Measurements from ENCODE around the gene SLC25A43. TPM values are rescaled to one million over a fixed set of nuclear protein-coding genes. Genes with fewer than 3 reads are reported as not detected.
A peak's percentile ranks its signal among the peaks of the same experiment; 100 is the strongest.
"Not testable (repeated sequence)": the region's sequence is repeated elsewhere in the genome, so short reads cannot be mapped to it uniquely, and the experiment has no call there.

SLC25A43 gene
- total RNA-seq, 4 donors from 2014 or later = 2.6 to 19.2 (median 9.9) TPM

GRCh38 chrX:119488749-119489148, 89.6 kb downstream of the SLC25A43 start:
- intact Hi-C loops (cut with DNase I) = no loop called here
- H3K27me3 ChIP-seq = no peaks in the 10 kb centered on the region
- H3K9me3 ChIP-seq = no peaks in the 10 kb centered on the region
- 13 to 15% methylated on average over 7 to 8 of the region's 8 CpGs for WGBS, 2 donors
- no peaks in the 10 kb centered on the region for H3K36me3 ChIP-seq
- H3K4me1 ChIP-seq = peaks cover 5 to 17% of the 10 kb centered on the region in 2 donors
- H3K4me3 ChIP-seq (replicated peaks in 1 of 3) = no peak overlapping the region
- DNase-seq = peak; percentile 65 to 70
- H3K27ac ChIP-seq = no peak overlapping the region
- TF ChIP-seq CTCF (IDR thresholded peaks at IDR 0.05) = peak in 5 of 6 experiments; percentile 38 to 62 (median 53)
- TF ChIP-seq POLR2A (IDR thresholded peaks at IDR 0.05) = no peak

DNA sequence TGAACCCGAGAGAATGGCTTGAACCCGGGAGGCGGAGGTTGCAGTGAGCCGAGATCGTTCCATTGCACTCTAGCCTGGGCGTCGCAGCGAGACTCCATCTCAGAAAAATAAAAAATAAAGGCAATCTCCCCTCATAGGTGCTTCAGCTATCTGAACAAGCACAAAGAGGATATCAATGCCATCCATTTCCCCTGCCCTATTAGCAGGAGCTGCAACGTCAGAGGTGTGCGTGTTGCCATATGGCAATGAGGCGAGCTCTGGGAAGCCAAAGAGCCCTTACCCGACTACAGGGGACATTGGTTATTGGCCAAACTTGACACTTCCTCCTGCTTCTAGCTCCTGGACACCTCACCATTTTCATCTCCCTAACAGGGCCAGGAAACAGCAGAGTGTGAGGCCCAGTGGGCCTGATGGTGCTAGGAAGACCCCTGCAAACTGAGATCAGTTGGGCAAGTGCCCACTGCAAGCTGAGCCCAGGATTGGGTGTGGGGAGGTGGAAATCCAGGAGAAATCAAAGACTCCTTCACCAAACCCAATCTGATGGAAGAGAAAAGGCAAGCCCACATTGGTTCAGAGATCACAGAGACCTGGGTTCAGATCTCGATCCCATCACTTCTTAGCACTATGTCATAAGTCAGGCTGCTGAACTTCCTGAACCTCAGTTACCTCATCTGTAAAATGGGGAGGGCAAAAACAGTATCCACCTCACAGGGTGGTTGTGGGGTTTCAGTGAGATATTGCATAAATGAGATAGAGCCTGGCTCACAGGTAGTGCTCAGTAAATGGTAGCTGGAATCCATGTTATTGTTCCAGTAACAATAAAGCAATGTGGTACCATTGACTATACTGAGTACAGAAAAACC, 90.3 kb downstream of the SLC25A43 start:
- Histone ChIP-seq H3K36me3 (no peaks in the 10 kb centered on the region), H3K9me3 (no peaks in the 10 kb centered on the region), H3K4me1 (peaks cover 5 to 18% of the 10 kb centered on the region in 2 donors), H3K4me3 (replicated peaks in 1 of 3) (no peak overlapping the region), H3K27ac (no peak overlapping the region), H3K27me3 (no peaks in the 10 kb centered on the region)
- intact Hi-C loops (cut with DNase I) = no loop called here
- no peak for DNase-seq
- WGBS, 2 donors = 78 to 87% methylated on average over 6 to 12 of the region's 13 CpGs
- TF ChIP-seq CTCF (IDR thresholded peaks at IDR 0.05) = no peak

- H3K36me3 ChIP-seq = no peaks in the 10 kb centered on the region
- no peak overlapping the region for H3K4me3 ChIP-seq (replicated peaks in 1 of 3)
- H3K27ac ChIP-seq = peak overlapping the region; percentile 73 to 85 (median 82)
- DNase-seq = peak; percentile 66 to 74
- peaks cover 5 to 31% of the 10 kb centered on the region in 2 donors for H3K4me1 ChIP-seq
- intact Hi-C loops (cut with DNase I) = no loop called here
- no peaks in the 10 kb centered on the region for H3K9me3 ChIP-seq
- no peak for TF ChIP-seq POLR2A (IDR thresholded peaks at IDR 0.05)
- TF ChIP-seq CTCF (IDR thresholded peaks at IDR 0.05) = no peak
- 34 to 71% methylated on average over 2 of the region's 2 CpGs for WGBS, 2 donors
- H3K27me3 ChIP-seq = no peaks in the 10 kb centered on the region
These were observed 93.3 kb downstream of the SLC25A43 start for GRCh38 chrX:119492463-119492862.

GRCh38 chrX:119493851-119494495, 94.8 kb downstream of the SLC25A43 start:
- peak; percentile 47 to 55 for DNase-seq
- 50 to 82% methylated on average over 7 to 8 of the region's 10 CpGs for WGBS, 2 donors
- H3K27me3 ChIP-seq; H3K9me3 ChIP-seq; intact Hi-C loops (cut with DNase I); H3K36me3 ChIP-seq; H3K4me3 ChIP-seq (replicated peaks in 1 of 3): not testable (repeated sequence)
- peaks cover 8 to 31% of the 10 kb centered on the region in 2 donors for H3K4me1 ChIP-seq
- H3K27ac ChIP-seq = peak overlapping the region; percentile 73 to 85 (median 82)

GRCh38 chrX:119495734-119496726, 96.9 kb downstream of the SLC25A43 start:
- Histone ChIP-seq H3K4me3 (replicated peaks in 1 of 3) (no peak overlapping the region), H3K27me3 (no peaks in the 10 kb centered on the region), H3K4me1 (peaks cover 8 to 37% of the 10 kb centered on the region in 2 donors), H3K36me3 (no peaks in the 10 kb centered on the region), H3K9me3 (no peaks in the 10 kb centered on the region), H3K27ac (peak overlapping the region; percentile 71 to 85 (median 73))
- WGBS, 2 donors = 77 to 94% methylated on average over 6 to 8 of the region's 10 CpGs
- TF ChIP-seq CTCF (IDR thresholded peaks at IDR 0.05) (no peak), POLR2A (IDR thresholded peaks at IDR 0.05) (no peak)
- intact Hi-C loops (cut with DNase I) = no loop called here
- DNase-seq = no peak

Measured in thyroid gland (tissue), 4 donors.